ENCODE results near the gene MEMO1.

The MEMO1 gene

GRCh38 chr2:31950946-31951562 is 59.8 kb downstream of the MEMO1 start:
- Histone ChIP-seq H3K4me2 (ENCODE audit: low read length) (no peak overlapping the region), H3K36me3 (ENCODE audit: control insufficient read depth, insufficient read depth, low read length) (no peaks in the 10 kb centered on the region), H2AFZ (no peak overlapping the region), H3K9me3 (ENCODE audit: control insufficient read depth, low read length) (no peaks in the 10 kb centered on the region), H3K27ac (no peak overlapping the region), H3K27me3 (ENCODE audit: control insufficient read depth, insufficient read depth, low read length) (no peaks in the 10 kb centered on the region), H3K4me1 (peaks cover 11% of the 10 kb centered on the region), H3K4me3 (ENCODE audit: low read depth, low read length) (no peak overlapping the region), H3K79me2 (peaks cover 11% of the 10 kb centered on the region), H3K9ac (no peak overlapping the region)
- TF ChIP-seq CTCF (IDR thresholded peaks at IDR 0.05), result no peak

DNA sequence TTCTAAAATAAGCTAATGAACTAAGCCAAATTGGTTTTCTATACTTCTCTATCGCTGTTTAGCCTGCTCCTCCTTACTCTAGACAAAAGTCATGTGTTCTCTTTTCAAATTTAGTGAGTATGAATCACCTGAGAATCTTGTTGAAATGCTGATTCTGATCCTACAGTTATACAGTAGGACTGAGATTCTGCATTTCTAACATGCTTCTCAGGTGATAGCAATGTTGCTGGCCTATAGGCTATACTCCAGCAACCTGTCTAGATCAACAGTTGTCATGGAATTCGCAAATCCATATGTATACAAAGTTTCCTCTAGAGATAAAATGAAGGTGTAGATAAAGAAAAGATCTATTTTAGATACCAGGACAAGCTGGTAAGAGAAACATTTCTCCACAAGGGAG is 62.9 kb downstream of the MEMO1 start:
- TF ChIP-seq CTCF (IDR thresholded peaks at IDR 0.05), result no peak
- Histone ChIP-seq H3K4me1 (peaks cover 17% of the 10 kb centered on the region), H3K4me3 (ENCODE audit: low read depth, low read length) (no peak overlapping the region), H3K27me3 (ENCODE audit: control insufficient read depth, insufficient read depth, low read length) (no peaks in the 10 kb centered on the region), H3K36me3 (ENCODE audit: control insufficient read depth, insufficient read depth, low read length) (no peaks in the 10 kb centered on the region), H2AFZ (no peak overlapping the region), H3K79me2 (peaks cover 5% of the 10 kb centered on the region), H3K9me3 (ENCODE audit: control insufficient read depth, low read length) (no peaks in the 10 kb centered on the region), H3K4me2 (ENCODE audit: low read length) (no peak overlapping the region), H3K27ac (no peak overlapping the region), H3K9ac (no peak overlapping the region)

GRCh38 chr2:31946838-31947237 is 64.0 kb downstream of the MEMO1 start:
- H3K9me3 ChIP-seq (ENCODE audit: control insufficient read depth, low read length), result no peaks in the 10 kb centered on the region
- no peak for TF ChIP-seq CTCF (IDR thresholded peaks at IDR 0.05)
- H3K79me2 ChIP-seq, result peaks cover 3% of the 10 kb centered on the region
- H3K27ac ChIP-seq, result no peak overlapping the region
- H3K4me2 ChIP-seq (ENCODE audit: low read length), result no peak overlapping the region
- no peaks in the 10 kb centered on the region for H3K27me3 ChIP-seq (ENCODE audit: control insufficient read depth, insufficient read depth, low read length)
- no peak overlapping the region for H2AFZ ChIP-seq
- H3K9ac ChIP-seq, result no peak overlapping the region
- H3K4me3 ChIP-seq (ENCODE audit: low read depth, low read length), result no peak overlapping the region
- H3K36me3 ChIP-seq (ENCODE audit: control insufficient read depth, insufficient read depth, low read length), result no peaks in the 10 kb centered on the region
- H3K4me1 ChIP-seq, result peaks cover 17% of the 10 kb centered on the region

- no peak overlapping the region for H3K27ac ChIP-seq
- peaks cover 3% of the 10 kb centered on the region for H3K79me2 ChIP-seq
- no peak overlapping the region for H3K4me3 ChIP-seq (ENCODE audit: low read depth, low read length)
- H3K4me1 ChIP-seq, result peaks cover 17% of the 10 kb centered on the region
- H3K27me3 ChIP-seq (ENCODE audit: control insufficient read depth, insufficient read depth, low read length), result no peaks in the 10 kb centered on the region
- H2AFZ ChIP-seq, result no peak overlapping the region
- H3K9me3 ChIP-seq (ENCODE audit: control insufficient read depth, low read length), result no peaks in the 10 kb centered on the region
- no peak for TF ChIP-seq CTCF (IDR thresholded peaks at IDR 0.05)
- H3K9ac ChIP-seq, result no peak overlapping the region
- H3K36me3 ChIP-seq (ENCODE audit: control insufficient read depth, insufficient read depth, low read length), result no peaks in the 10 kb centered on the region
- H3K4me2 ChIP-seq (ENCODE audit: low read length), result no peak overlapping the region
Measured at GRCh38 chr2:31945572-31945935, 65.3 kb downstream of the MEMO1 start.

DNA sequence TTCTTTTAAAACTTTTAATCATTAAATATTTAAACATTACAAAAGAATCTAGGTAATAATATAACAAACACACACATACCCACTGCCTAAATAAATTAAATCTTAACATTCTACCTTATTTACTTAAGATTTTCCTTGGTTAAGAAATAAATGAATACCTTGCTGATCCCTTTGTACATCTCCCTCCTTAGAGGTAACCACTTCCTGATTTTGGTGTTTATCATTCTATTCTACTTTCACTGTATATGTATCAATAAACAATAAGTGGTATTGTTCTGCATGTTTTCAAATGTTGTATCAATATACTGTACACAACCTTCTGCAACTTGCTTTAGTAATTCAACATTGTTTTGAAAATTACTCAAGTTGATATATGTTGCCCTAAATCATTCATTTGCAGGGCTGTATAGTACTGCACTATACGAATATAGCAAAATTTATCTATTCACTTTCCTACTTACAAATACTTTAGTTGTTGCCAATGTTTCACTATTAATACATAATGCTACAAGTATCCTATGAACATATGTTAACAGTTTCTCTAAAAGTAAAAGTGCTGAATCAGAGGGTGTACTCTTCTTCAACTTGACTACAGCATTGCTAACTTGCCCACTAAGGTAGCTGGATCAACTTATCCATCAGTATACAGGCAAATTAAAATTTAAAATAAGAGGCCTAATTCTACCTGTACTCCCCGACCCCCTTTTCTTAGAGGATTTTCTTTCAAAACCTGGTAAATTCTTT is 65.8 kb downstream of the MEMO1 start:
- H3K27ac ChIP-seq, result no peak overlapping the region
- H3K36me3 ChIP-seq (ENCODE audit: control insufficient read depth, insufficient read depth, low read length), result no peaks in the 10 kb centered on the region
- peaks cover 17% of the 10 kb centered on the region for H3K4me1 ChIP-seq
- H3K79me2 ChIP-seq, result peaks cover 3% of the 10 kb centered on the region
- H3K4me2 ChIP-seq (ENCODE audit: low read length), result no peak overlapping the region
- H2AFZ ChIP-seq, result no peak overlapping the region
- no peaks in the 10 kb centered on the region for H3K27me3 ChIP-seq (ENCODE audit: control insufficient read depth, insufficient read depth, low read length)
- H3K9me3 ChIP-seq (ENCODE audit: control insufficient read depth, low read length), result no peaks in the 10 kb centered on the region
- TF ChIP-seq CTCF (IDR thresholded peaks at IDR 0.05), result no peak
- no peak overlapping the region for H3K4me3 ChIP-seq (ENCODE audit: low read depth, low read length)
- no peak overlapping the region for H3K9ac ChIP-seq

Data from parathyroid adenoma (tissue), 2 donors.